GM18873 (cell line): ENCODE data around the gene TTC4.

ENCODE experiments used
- ATAC-seq: cut with Tn5 transposase; IDR thresholded peaks from one replicate; pipeline ENCODE4 v1.9.1; 2021; ENCODE audit warnings: mild to moderate bottlenecking, moderate library complexity, moderate number of reproducible peaks; ENCODE audit not compliant: unreplicated experiment, low FRiP score

Gene TTC4, protein sequence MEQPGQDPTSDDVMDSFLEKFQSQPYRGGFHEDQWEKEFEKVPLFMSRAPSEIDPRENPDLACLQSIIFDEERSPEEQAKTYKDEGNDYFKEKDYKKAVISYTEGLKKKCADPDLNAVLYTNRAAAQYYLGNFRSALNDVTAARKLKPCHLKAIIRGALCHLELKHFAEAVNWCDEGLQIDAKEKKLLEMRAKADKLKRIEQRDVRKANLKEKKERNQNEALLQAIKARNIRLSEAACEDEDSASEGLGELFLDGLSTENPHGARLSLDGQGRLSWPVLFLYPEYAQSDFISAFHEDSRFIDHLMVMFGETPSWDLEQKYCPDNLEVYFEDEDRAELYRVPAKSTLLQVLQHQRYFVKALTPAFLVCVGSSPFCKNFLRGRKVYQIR

GRCh38 chr1:54715493-54716298 lies at the start of gene TTC4:
Gene TTC4 (plus strand): TSS chr1:54715861. CDS start chr1:54715909, 48 bp downstream.
- ATAC-seq = peak; percentile 50

DNA sequence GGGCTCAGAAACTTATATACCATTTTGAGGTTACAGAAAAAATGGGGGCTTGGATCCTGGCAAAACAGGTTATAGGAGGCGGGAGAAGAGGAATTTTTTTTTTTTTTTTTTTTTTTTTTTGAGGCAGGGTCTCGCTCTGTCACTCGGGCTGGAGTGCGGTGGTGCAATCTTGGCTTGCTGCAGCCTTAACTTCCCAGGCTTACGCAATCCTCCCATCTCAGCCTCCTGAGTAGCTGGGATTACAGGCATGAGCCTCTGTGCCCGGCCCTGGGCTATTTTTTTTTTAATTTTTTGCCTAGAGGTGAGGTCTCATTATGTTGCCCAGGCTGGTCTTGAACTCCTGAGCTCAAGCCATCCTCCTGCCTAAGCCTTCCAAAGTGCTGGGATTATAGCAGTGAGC lies 49.3 kb upstream of the TTC4 start:
- no peak for ATAC-seq

GRCh38 chr1:54667797-54668196 lies 47.9 kb upstream of the TTC4 start:
- no peak for ATAC-seq

GRCh38 chr1:54668567-54668966 lies 47.1 kb upstream of the TTC4 start:
- no peak for ATAC-seq

DNA sequence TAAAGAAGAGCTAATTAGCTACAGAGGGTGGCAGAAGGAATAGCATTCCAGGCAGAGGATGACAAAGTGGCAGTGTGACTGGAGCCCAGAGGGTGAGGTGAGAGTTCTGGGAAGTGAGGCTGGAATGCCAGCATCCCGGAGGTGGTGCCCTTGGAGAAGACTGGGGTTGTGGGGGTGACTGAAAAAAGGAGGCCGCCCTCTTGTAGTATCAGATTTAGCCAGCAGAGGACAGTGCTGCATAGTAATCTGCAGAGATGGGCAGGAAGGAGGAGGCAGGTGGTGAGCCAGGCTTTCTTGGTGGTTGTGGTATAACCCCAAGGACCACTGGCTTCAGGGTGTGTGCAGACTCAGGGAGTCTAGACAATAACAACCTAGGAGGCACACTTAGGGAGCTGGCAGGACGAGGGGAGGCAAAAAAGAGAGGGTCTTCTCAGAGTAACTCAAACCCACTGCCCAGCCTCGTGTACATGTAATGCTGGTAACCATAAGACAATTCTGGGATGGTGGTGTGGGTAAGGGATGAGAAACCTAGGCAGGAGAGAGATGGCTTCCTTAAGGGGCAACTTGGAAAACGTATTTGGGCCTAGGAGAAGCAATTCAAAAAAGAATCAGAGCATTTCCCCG lies 43.6 kb upstream of the TTC4 start:
- no peak for ATAC-seq

DNA sequence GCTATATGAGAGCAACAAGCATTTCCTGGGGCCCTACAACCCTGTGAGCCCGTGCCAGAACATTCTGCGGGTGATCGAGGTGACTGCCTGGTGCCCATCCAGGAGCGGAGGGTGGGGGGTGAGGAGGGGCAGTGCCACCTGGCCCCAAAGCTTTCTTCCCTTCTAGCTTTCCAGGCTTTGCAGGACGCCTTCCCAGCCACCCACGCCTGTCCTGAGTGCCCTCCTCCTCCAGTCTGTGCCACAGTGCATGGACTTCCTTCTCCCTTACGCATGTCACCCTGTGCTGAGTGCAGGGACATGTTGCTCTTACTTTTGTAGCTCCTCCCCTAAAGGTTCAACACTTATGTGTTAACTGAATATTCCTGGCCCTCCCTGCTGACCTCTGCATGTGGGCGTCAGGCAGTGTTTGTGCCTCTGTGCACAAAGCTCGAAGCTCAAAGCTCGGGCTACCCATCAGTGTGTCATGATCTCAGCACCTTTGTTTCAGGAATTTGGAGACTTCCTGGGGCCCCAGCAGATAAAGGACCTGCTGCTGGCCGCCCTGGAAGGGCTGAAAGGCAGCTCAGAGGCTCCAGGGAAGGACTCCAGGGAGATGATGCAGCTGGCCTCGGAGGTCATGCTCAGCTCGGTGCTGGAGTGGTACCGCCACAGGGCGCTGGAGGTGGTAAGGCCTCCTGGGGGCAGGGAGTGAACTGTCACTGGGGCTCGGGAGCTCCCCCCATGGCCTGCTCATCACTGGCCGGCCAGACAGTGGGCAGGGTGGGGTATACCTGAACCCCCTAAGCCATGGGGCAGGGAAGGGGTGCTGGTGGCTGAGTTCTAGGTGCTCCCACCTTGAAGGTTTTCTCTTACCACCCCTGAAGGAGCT lies 36.7 kb upstream of the TTC4 start:
- ATAC-seq = no peak

GRCh38 chr1:54679706-54680105 lies 36.0 kb upstream of the TTC4 start:
- no peak for ATAC-seq

GRCh38 chr1:54680387-54680786 lies 35.3 kb upstream of the TTC4 start:
- ATAC-seq = no peak

DNA sequence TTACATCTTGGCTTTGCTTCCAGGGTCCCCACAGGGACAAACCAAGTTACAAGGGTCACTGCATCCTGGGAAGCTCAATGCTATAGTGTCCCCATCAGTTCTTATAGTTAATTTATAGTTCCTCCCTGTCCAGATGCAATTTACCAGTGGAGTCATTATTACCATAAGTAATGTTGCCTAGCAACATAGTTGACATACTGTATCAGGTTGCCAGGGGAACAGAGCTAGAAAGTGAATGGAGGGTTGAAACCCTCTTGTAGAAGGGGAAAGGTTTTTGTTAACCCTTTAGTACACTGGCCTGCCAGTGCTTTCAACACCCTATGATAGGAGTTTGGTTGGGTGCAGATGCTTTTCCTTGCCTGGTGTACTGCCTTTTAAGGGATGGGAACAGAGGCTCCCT lies 34.3 kb upstream of the TTC4 start:
- ATAC-seq = no peak

- no peak for ATAC-seq
These were observed 32.2 kb upstream of the TTC4 start for GRCh38 chr1:54683453-54683852.

- ATAC-seq = no peak
These were observed 30.2 kb upstream of the TTC4 start for GRCh38 chr1:54685335-54685905.

DNA sequence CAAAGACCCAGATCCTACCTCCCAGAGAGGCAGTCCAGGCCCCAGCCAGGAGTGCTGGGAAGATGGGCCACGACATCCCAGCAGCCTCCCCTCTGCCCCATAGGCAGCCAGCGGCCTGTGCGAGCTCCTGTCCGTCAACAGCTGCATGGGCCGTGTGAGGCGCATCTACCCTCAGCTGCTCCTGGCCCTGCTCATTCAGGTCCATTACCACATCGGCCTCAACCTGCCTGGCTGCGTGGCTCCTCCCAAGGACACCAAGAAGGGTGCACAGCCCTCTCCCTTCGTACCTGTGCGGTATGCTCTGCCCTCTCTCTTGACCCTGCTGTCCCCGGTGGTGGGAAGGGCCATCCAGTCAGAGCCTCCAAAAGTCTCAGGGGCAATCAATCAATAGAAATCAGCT lies 29.5 kb upstream of the TTC4 start:
- no peak for ATAC-seq

GRCh38 chr1:54694771-54695170 lies 20.9 kb upstream of the TTC4 start:
- ATAC-seq = no peak

- ATAC-seq = no peak
These were observed 20.4 kb upstream of the TTC4 start for GRCh38 chr1:54695221-54695620.

DNA sequence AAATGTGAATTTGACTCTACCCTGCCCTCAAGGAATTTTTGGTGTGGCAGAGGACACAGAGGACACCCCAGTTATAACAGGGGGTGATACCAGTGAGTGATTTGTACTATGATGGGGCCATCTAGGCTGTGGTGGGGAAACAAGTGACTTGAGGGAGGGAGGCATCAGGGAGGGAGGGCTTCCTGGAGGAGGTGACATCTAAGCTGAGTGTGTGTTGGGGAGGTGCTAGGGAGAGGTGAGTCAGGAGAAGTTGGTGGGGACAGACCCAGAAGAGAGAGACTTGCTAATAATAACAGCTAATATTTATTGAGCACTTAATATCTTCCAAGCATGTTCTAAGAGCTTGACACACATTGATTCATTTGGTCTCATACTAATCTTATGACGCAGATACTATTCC lies 19.9 kb upstream of the TTC4 start:
- no peak for ATAC-seq

GRCh38 chr1:54696262-54696661 lies 19.4 kb upstream of the TTC4 start:
- ATAC-seq = no peak

DNA sequence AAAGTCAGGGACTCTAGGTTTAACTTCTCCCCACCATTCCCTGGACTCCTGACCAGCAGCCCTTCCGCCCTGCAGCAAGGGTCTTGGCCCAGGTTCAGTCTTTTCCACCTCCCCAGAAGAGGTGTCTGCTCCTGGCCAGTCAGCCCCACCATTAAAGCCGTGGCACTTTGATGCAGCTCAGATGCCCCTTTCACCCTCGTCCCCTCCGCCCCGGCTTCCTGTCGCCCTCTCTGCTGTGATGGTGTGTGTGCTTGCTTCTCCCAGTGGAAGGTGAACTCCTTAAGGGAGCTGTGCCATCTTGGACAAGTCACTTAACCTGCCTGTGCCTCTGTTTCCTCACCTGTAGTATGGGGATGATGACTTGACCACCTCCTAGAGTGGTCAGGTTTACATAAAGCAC lies 17.8 kb upstream of the TTC4 start:
- no peak for ATAC-seq

- ATAC-seq = no peak
These were observed 17.3 kb upstream of the TTC4 start for GRCh38 chr1:54698346-54698745.

- no peak for ATAC-seq
These were observed 15.6 kb upstream of the TTC4 start for GRCh38 chr1:54699936-54700525.

- no peak for ATAC-seq
These were observed 14.6 kb upstream of the TTC4 start for GRCh38 chr1:54701066-54701465.
